K562 treated with DMSO at 1 percent for 24 hours (cell line): ENCODE measurements around the gene KRT24. TPM values are rescaled to one million over a fixed set of nuclear protein-coding genes. Genes with fewer than 3 reads are reported as not detected.

ENCODE experiments used
- total RNA-seq: library from RNA; unstranded; fragments of 300-600 nt; gene quantifications from 2 replicates; pipeline ENCODE4 v1.2.3, GENCODE V29; 2022; ENCODE audit warnings: low read depth; ENCODE audit not compliant: insufficient read depth

KRT24 gene
- not detected in 2 replicates for total RNA-seq

GRCh38 chr17:40703652-40704051, at the start of gene KRT24:
TSS of gene KRT24 (minus strand) at chr17:40703752. CDS start at chr17:40703693, 59 bp downstream.

GRCh38 chr17:40664582-40665333, 38.8 kb downstream of the KRT24 start, which contains the start of gene KRT222:
TSS of gene KRT222 (minus strand) at chr17:40665177. CDS start at chr17:40665099, 78 bp downstream.

Other genes starting within 250 kb of the KRT24 start
- gene TNS4, start 202.1 kb downstream of the KRT24 start, total RNA-seq = not detected in 2 replicates
- 1.4 and 1.5 TPM in 2 replicates for gene CCR7, start 138.3 kb downstream of the KRT24 start, total RNA-seq
- gene SMARCE1, start 55.9 kb downstream of the KRT24 start, total RNA-seq = 64.9 and 65.1 TPM in 2 replicates
- not detected in 2 replicates for gene KRT222, start 38.6 kb downstream of the KRT24 start, total RNA-seq
- not detected in 2 replicates for gene KRT25, start 51.6 kb upstream of the KRT24 start, total RNA-seq
- not detected in 2 replicates for gene KRT26, start 68.4 kb upstream of the KRT24 start, total RNA-seq
- gene KRT27, start 78.8 kb upstream of the KRT24 start, total RNA-seq = not detected in 2 replicates
- gene KRT28, start 96.2 kb upstream of the KRT24 start, total RNA-seq = not detected in 2 replicates
- 61.4 and 78.5 TPM in 2 replicates for gene KRT10, start 118.9 kb upstream of the KRT24 start, total RNA-seq
- gene KRT12, start 163.5 kb upstream of the KRT24 start, total RNA-seq = 6.3 and 7.9 TPM in 2 replicates
- gene KRT20, start 181.5 kb upstream of the KRT24 start, total RNA-seq = not detected in 2 replicates
- not detected in 2 replicates for gene KRT23, start 233.9 kb upstream of the KRT24 start, total RNA-seq